ENCODE measurements around the gene POLR3A. TPM values are rescaled to one million over a fixed set of nuclear protein-coding genes. Genes with fewer than 3 reads are reported as not detected.
"Not testable (repeated sequence)": the region's sequence is repeated elsewhere in the genome, so short reads cannot be mapped to it uniquely, and the experiment has no call there.

POLR3A gene
- total RNA-seq, 1 donor from 2014 or later: 13.7 TPM

DNA sequence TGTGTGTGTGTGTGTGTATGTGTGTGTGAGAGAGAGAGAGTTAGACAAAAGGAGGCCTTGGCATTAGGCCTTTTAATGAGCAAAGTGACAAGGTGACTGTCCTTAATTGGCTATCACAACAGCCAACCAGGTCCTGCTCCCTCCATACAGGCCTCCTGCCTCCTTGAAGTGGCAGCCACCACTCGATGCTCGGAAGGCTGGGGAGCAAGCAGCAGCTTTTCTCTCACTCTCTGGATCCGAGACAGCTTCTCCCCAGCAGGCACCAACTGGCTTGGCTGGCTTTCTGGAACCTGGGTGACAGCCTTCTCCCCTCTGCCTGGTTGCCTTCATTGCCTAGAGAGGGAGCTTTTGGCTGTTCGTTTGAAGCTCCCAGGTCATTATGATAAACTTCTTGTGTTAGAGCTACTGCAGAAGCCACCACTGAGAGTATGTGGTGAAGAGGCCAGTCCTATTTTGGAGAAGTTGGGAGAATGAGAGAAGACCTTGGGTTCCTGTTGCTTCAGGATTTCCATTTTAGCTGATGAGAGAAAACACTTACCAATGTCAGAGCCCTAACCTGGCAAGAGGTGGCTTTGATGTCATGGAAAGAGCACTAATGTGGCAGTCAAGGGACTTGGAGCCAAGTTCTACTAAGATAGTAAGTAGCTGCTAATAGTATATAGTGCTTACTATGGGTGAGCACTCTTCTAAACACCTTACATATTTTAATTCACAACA lies 42.0 kb upstream of the POLR3A start:
- DNase-seq (no peak), ATAC-seq (no peak)
- intact Hi-C loops (cut with DNase I): no loop called here

DNA sequence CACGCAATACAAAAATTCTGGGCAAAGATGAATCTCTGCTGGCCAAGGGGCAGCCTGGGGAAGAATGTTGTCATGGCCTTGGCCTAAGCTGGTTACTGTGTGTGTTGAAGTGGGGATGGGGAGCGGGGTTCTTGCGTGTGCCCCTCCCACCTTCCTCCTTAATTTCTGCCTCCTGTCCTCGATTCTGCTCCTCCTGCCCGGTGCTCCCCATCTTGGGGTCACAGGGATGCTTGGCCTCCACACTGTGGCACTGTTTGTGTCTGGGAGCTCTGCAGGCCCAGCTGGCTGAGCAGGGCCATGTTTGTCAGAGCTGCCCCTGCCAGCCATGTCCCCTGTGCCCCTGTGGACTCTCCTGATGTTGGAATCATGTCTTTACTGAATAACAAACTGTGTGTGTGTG lies 41.4 kb upstream of the POLR3A start:
- H3K9me3 ChIP-seq: no peaks in the 10 kb centered on the region
- H3K36me3 ChIP-seq: no peaks in the 10 kb centered on the region
- no peak overlapping the region for H3K4me3 ChIP-seq
- H3K27ac ChIP-seq: no peak overlapping the region
- intact Hi-C loops (cut with DNase I): no loop called here
- TF ChIP-seq, protein P1, sequence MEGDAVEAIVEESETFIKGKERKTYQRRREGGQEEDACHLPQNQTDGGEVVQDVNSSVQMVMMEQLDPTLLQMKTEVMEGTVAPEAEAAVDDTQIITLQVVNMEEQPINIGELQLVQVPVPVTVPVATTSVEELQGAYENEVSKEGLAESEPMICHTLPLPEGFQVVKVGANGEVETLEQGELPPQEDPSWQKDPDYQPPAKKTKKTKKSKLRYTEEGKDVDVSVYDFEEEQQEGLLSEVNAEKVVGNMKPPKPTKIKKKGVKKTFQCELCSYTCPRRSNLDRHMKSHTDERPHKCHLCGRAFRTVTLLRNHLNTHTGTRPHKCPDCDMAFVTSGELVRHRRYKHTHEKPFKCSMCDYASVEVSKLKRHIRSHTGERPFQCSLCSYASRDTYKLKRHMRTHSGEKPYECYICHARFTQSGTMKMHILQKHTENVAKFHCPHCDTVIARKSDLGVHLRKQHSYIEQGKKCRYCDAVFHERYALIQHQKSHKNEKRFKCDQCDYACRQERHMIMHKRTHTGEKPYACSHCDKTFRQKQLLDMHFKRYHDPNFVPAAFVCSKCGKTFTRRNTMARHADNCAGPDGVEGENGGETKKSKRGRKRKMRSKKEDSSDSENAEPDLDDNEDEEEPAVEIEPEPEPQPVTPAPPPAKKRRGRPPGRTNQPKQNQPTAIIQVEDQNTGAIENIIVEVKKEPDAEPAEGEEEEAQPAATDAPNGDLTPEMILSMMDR (IDR thresholded peaks at IDR 0.05): no peak
- no peaks in the 10 kb centered on the region for H3K4me1 ChIP-seq
- ATAC-seq (no peak), DNase-seq (no peak)
- no peaks in the 10 kb centered on the region for H3K27me3 ChIP-seq

More for the DNA sequence above, 42.0 kb upstream of the POLR3A start:
- TF ChIP-seq, protein P1 (IDR thresholded peaks at IDR 0.05): no peak
- no peak overlapping the region for H3K27ac ChIP-seq
- no peaks in the 10 kb centered on the region for H3K27me3 ChIP-seq
- no peaks in the 10 kb centered on the region for H3K36me3 ChIP-seq
- no peaks in the 10 kb centered on the region for H3K4me1 ChIP-seq
- no peak overlapping the region for H3K4me3 ChIP-seq
- H3K9me3 ChIP-seq: no peaks in the 10 kb centered on the region

DNA sequence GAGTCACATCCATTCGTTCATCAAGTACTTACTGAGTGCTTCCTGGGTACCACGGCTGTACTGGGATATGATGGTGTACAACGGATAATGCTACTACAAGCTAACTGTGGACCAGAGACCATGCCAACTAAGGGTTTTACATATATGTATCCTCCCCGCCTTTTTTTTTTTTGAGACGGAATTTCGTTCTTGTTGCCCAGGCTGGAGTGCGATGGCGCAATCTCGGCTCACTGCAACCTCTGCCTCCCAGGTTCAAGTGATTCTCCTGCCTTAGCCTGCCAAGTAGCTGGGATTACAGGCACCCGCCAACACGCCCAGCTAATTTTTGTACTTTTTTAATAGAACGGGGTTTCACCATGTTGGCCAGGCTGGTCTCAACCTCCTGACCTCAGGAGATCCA lies 40.7 kb upstream of the POLR3A start:
- H3K27me3 ChIP-seq; H3K4me3 ChIP-seq; H3K4me1 ChIP-seq; ATAC-seq; intact Hi-C loops (cut with DNase I); DNase-seq; H3K27ac ChIP-seq; H3K9me3 ChIP-seq; H3K36me3 ChIP-seq: not testable (repeated sequence)

DNA sequence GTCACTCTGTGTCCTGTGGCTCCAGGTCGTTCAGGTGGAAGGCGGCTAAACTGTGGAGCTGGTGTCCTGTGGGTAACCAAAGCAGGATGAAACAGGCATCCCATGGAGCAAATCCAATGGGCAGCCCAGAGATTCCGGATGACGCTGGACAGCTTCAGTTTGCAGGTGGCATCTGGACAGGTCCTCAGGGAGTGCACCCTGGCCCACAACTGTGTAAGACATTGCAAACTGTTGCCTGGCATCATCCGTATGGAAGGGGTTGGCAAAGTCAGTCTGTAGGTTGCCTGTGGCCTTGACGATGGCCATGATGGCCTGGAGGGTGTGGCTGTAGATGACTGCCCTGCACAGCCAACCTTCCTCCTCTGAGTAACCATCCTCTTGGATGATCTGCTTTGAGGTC lies 39.8 kb upstream of the POLR3A start:
- H3K9me3 ChIP-seq: no peaks in the 10 kb centered on the region
- H3K27ac ChIP-seq: no peak overlapping the region
- no peaks in the 10 kb centered on the region for H3K4me1 ChIP-seq
- no peak overlapping the region for H3K4me3 ChIP-seq
- intact Hi-C loops (cut with DNase I): no loop called here
- no peaks in the 10 kb centered on the region for H3K27me3 ChIP-seq
- DNase-seq (no peak), ATAC-seq (no peak)
- TF ChIP-seq, protein P1 (IDR thresholded peaks at IDR 0.05): no peak
- no peaks in the 10 kb centered on the region for H3K36me3 ChIP-seq

DNA sequence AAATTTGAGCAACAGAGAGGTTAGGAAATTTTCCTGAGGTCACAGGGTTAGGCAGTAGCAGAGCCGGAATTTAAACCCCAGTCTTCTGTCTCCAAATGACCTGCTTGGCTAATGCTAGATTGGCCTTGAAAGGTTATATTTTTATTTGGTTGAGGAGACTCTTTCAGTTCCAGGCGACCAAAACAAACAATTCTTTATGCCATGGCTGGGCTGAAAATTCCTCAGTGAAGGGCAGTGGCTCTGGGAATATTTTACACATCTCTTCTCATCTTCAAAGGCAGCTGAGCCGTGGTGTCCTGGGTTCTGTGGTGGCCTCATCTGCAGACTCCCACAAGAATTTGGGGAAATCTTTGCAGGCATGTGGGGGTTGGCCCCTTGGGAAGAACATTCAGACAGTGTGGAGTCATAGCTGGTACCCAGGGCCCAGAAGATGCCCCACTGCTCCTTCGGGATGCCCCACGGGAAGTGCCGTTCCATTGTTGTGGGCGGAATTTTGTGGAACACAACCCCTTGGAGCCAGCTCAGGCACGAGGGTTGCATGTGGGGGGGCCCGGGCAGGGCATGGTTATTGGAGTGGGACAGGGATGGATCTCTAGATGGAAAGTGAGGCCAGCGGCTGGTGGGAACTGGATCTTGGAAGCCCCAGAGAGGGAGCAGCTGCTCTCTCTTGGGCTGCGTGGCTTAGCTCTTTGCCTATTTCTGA lies 37.6 kb upstream of the POLR3A start:
- Histone ChIP-seq H3K9me3 (no peaks in the 10 kb centered on the region), H3K4me3 (no peak overlapping the region), H3K36me3 (no peaks in the 10 kb centered on the region), H3K27me3 (no peaks in the 10 kb centered on the region), H3K27ac (no peak overlapping the region), H3K4me1 (no peaks in the 10 kb centered on the region)
- ATAC-seq: no peak
- TF ChIP-seq, protein P1 (IDR thresholded peaks at IDR 0.05): no peak
- intact Hi-C loops (cut with DNase I): no loop called here
- no peak for DNase-seq

DNA sequence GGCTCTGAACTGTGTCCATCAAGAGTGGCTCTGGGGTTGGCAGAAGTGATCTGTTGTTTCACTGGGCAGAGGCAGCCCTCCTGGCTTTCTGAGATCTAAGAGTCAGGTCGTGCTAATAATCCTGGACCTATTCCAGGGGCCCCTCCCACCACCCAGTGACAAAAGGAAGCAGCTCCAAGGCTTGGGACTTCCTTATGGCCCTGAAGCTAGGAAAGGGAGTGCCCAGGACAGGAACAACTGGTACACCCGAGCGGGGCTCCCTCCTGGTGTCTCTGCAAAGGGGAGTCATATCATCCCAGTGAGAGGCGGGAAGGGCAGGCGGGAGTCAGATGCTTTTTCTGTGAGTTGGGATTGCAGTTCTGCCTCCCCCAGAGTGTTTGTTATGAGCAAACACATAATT lies 36.7 kb upstream of the POLR3A start:
- Histone ChIP-seq H3K4me1 (no peaks in the 10 kb centered on the region), H3K27ac (no peak overlapping the region), H3K9me3 (no peaks in the 10 kb centered on the region), H3K36me3 (no peaks in the 10 kb centered on the region), H3K4me3 (no peak overlapping the region), H3K27me3 (no peaks in the 10 kb centered on the region)
- no peak for ATAC-seq
- TF ChIP-seq, protein P1 (IDR thresholded peaks at IDR 0.05): no peak
- intact Hi-C loops (cut with DNase I): no loop called here
- DNase-seq: no peak
